PC-9 (cell line): Measurements from ENCODE around the gene PHACTR3.

Experiments
- EZH2 ChIP-seq: fragments of 200-600 bp; sonication (generic); IDR thresholded peaks from 2 replicates; pipeline ENCODE4 v1.8.0; 2017; ENCODE audit warnings: antibody characterized with exemption, low read depth
- TF ChIP-seq, protein P1 (sequence below): fragments of 200-600 bp; sonication (generic); conservative IDR thresholded peaks from 2 replicates; pipeline ENCODE4 v1.6.1; 2017; ENCODE audit warnings: mixed run types, antibody characterized with exemption, mild to moderate bottlenecking, moderate library complexity

DNA sequence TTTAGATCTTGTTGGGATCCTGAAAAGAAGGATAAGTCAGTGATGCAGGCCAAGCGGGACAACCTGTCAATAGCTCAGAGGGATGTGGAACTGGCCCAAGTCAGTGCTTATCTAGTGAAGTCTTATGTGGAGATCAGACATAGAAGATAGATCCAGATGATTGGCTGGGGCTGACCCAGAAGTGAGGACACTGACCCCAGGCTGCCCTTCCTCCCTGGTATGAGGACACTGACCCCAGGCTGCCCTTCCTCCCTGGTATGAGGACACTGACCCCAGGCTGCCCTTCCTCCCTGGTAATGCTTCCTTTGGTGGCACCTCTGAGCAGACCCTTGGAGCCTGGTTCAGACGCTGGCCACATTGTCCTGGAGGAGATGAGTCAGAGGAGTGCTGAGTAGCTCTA, 159.7 kb downstream of the PHACTR3 start:
- TF ChIP-seq, protein P1, sequence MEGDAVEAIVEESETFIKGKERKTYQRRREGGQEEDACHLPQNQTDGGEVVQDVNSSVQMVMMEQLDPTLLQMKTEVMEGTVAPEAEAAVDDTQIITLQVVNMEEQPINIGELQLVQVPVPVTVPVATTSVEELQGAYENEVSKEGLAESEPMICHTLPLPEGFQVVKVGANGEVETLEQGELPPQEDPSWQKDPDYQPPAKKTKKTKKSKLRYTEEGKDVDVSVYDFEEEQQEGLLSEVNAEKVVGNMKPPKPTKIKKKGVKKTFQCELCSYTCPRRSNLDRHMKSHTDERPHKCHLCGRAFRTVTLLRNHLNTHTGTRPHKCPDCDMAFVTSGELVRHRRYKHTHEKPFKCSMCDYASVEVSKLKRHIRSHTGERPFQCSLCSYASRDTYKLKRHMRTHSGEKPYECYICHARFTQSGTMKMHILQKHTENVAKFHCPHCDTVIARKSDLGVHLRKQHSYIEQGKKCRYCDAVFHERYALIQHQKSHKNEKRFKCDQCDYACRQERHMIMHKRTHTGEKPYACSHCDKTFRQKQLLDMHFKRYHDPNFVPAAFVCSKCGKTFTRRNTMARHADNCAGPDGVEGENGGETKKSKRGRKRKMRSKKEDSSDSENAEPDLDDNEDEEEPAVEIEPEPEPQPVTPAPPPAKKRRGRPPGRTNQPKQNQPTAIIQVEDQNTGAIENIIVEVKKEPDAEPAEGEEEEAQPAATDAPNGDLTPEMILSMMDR: no peak
- TF ChIP-seq EZH2: no peak
